ENCODE measurements around the gene TSC2.
"Not testable (repeated sequence)": the region's sequence is repeated elsewhere in the genome, so short reads cannot be mapped to it uniquely, and the experiment has no call there.

The TSC2 gene

GRCh38 chr16:2004795-2005517, 42.8 kb upstream of the TSC2 start:
- H3K9me3 ChIP-seq (ENCODE audit: control insufficient read depth, insufficient read depth, low read length), result no peaks in the 10 kb centered on the region
- H3K36me3 ChIP-seq (ENCODE audit: control insufficient read depth, insufficient read depth, low read length), result peaks cover 40% of the 10 kb centered on the region
- no peak overlapping the region for H3K4me3 ChIP-seq (ENCODE audit: low read depth, low read length)
- H3K9ac ChIP-seq (ENCODE audit: low read depth, low read length), result no peak overlapping the region
- H3K27me3 ChIP-seq (ENCODE audit: control insufficient read depth, insufficient read depth, low read length), result no peaks in the 10 kb centered on the region
- H3K4me1 ChIP-seq (ENCODE audit: control insufficient read depth, insufficient read depth, low read length), result peaks cover 7% of the 10 kb centered on the region

GRCh38 chr16:2005646-2006045, 42.1 kb upstream of the TSC2 start:
- Histone ChIP-seq H3K9ac (ENCODE audit: low read depth, low read length) (no peak overlapping the region), H3K4me3 (ENCODE audit: low read depth, low read length) (no peak overlapping the region), H3K36me3 (ENCODE audit: control insufficient read depth, insufficient read depth, low read length) (peaks cover 34% of the 10 kb centered on the region), H3K9me3 (ENCODE audit: control insufficient read depth, insufficient read depth, low read length) (no peaks in the 10 kb centered on the region), H3K27me3 (ENCODE audit: control insufficient read depth, insufficient read depth, low read length) (no peaks in the 10 kb centered on the region), H3K4me1 (ENCODE audit: control insufficient read depth, insufficient read depth, low read length) (peaks cover 12% of the 10 kb centered on the region)

- Histone ChIP-seq H3K4me3 (ENCODE audit: low read depth, low read length) (no peak overlapping the region), H3K36me3 (ENCODE audit: control insufficient read depth, insufficient read depth, low read length) (peaks cover 28% of the 10 kb centered on the region), H3K27me3 (ENCODE audit: control insufficient read depth, insufficient read depth, low read length) (no peaks in the 10 kb centered on the region), H3K4me1 (ENCODE audit: control insufficient read depth, insufficient read depth, low read length) (peaks cover 12% of the 10 kb centered on the region), H3K9me3 (ENCODE audit: control insufficient read depth, insufficient read depth, low read length) (no peaks in the 10 kb centered on the region), H3K9ac (ENCODE audit: low read depth, low read length) (no peak overlapping the region)
Measured at GRCh38 chr16:2006317-2006716, 41.5 kb upstream of the TSC2 start.

- Histone ChIP-seq H3K36me3 (ENCODE audit: control insufficient read depth, insufficient read depth, low read length) (peaks cover 19% of the 10 kb centered on the region), H3K9me3 (ENCODE audit: control insufficient read depth, insufficient read depth, low read length) (no peaks in the 10 kb centered on the region), H3K4me1 (ENCODE audit: control insufficient read depth, insufficient read depth, low read length) (peaks cover 12% of the 10 kb centered on the region), H3K9ac (ENCODE audit: low read depth, low read length) (no peak overlapping the region), H3K27me3 (ENCODE audit: control insufficient read depth, insufficient read depth, low read length) (no peaks in the 10 kb centered on the region), H3K4me3 (ENCODE audit: low read depth, low read length) (no peak overlapping the region)
Measured at GRCh38 chr16:2007081-2007836, 40.5 kb upstream of the TSC2 start.

- Histone ChIP-seq H3K4me3 (ENCODE audit: low read depth, low read length) (peak overlapping the region; percentile 91), H3K9ac (ENCODE audit: low read depth, low read length) (no peak overlapping the region), H3K9me3 (ENCODE audit: control insufficient read depth, insufficient read depth, low read length) (no peaks in the 10 kb centered on the region), H3K27me3 (ENCODE audit: control insufficient read depth, insufficient read depth, low read length) (no peaks in the 10 kb centered on the region), H3K4me1 (ENCODE audit: control insufficient read depth, insufficient read depth, low read length) (peaks cover 12% of the 10 kb centered on the region), H3K36me3 (ENCODE audit: control insufficient read depth, insufficient read depth, low read length) (peaks cover 11% of the 10 kb centered on the region)
Measured at GRCh38 chr16:2008009-2008526, 39.7 kb upstream of the TSC2 start.

GRCh38 chr16:2008631-2009163, 39.1 kb upstream of the TSC2 start:
- Histone ChIP-seq H3K9me3 (ENCODE audit: control insufficient read depth, insufficient read depth, low read length) (no peaks in the 10 kb centered on the region), H3K36me3 (ENCODE audit: control insufficient read depth, insufficient read depth, low read length) (peaks cover 6% of the 10 kb centered on the region), H3K27me3 (ENCODE audit: control insufficient read depth, insufficient read depth, low read length) (no peaks in the 10 kb centered on the region), H3K4me3 (ENCODE audit: low read depth, low read length) (peak overlapping the region; percentile 91), H3K4me1 (ENCODE audit: control insufficient read depth, insufficient read depth, low read length) (peaks cover 10% of the 10 kb centered on the region), H3K9ac (ENCODE audit: low read depth, low read length) (peak overlapping the region; percentile 89)

GRCh38 chr16:2009164-2009711, 38.5 kb upstream of the TSC2 start:
- Histone ChIP-seq H3K9me3 (ENCODE audit: control insufficient read depth, insufficient read depth, low read length) (no peaks in the 10 kb centered on the region), H3K36me3 (ENCODE audit: control insufficient read depth, insufficient read depth, low read length) (peaks cover 6% of the 10 kb centered on the region), H3K4me3 (ENCODE audit: low read depth, low read length) (peak overlapping the region; percentile 91), H3K4me1 (ENCODE audit: control insufficient read depth, insufficient read depth, low read length) (peaks cover 10% of the 10 kb centered on the region), H3K27me3 (ENCODE audit: control insufficient read depth, insufficient read depth, low read length) (no peaks in the 10 kb centered on the region), H3K9ac (ENCODE audit: low read depth, low read length) (peak overlapping the region; percentile 89)

- Histone ChIP-seq H3K9ac (ENCODE audit: low read depth, low read length) (peak within 1 kb of the TSS; percentile 89), H3K4me3 (ENCODE audit: low read depth, low read length) (peak within 1 kb of the TSS; percentile 91), H3K4me1 (ENCODE audit: control insufficient read depth, insufficient read depth, low read length) (peaks cover 10% of the 10 kb centered on the region), H3K27me3 (ENCODE audit: control insufficient read depth, insufficient read depth, low read length) (no peaks in the 10 kb centered on the region), H3K36me3 (ENCODE audit: control insufficient read depth, insufficient read depth, low read length) (peaks cover 6% of the 10 kb centered on the region), H3K9me3 (ENCODE audit: control insufficient read depth, insufficient read depth, low read length) (no peaks in the 10 kb centered on the region)
Measured at GRCh38 chr16:2009791-2010510, 37.8 kb upstream of the TSC2 start, which contains the start of gene ZNF598. TSS of gene ZNF598 (minus strand) at chr16:2009821.

- not testable (repeated sequence) for H3K36me3 ChIP-seq (ENCODE audit: control insufficient read depth, insufficient read depth, low read length); H3K27me3 ChIP-seq (ENCODE audit: control insufficient read depth, insufficient read depth, low read length); H3K9ac ChIP-seq (ENCODE audit: low read depth, low read length); H3K4me1 ChIP-seq (ENCODE audit: control insufficient read depth, insufficient read depth, low read length); H3K9me3 ChIP-seq (ENCODE audit: control insufficient read depth, insufficient read depth, low read length); H3K4me3 ChIP-seq (ENCODE audit: low read depth, low read length)
Measured at GRCh38 chr16:2011726-2012125, 36.1 kb upstream of the TSC2 start.

- no peaks in the 10 kb centered on the region for H3K36me3 ChIP-seq (ENCODE audit: control insufficient read depth, insufficient read depth, low read length)
- H3K9me3 ChIP-seq (ENCODE audit: control insufficient read depth, insufficient read depth, low read length), result no peaks in the 10 kb centered on the region
- peaks cover 4% of the 10 kb centered on the region for H3K27me3 ChIP-seq (ENCODE audit: control insufficient read depth, insufficient read depth, low read length)
- H3K9ac ChIP-seq (ENCODE audit: low read depth, low read length), result no peak overlapping the region
- no peak overlapping the region for H3K4me3 ChIP-seq (ENCODE audit: low read depth, low read length)
- H3K4me1 ChIP-seq (ENCODE audit: control insufficient read depth, insufficient read depth, low read length), result peaks cover 5% of the 10 kb centered on the region
Measured at GRCh38 chr16:2013527-2013926, 34.3 kb upstream of the TSC2 start.
